GM13976 (cell line): Measurements from ENCODE around the gene RTN4IP1.

ENCODE experiments used
- DNase-seq: peaks from one replicate; pipeline ENCODE4 v3.0.0; 2012; ENCODE audit warnings: low spot score
- CTCF ChIP-seq: IDR thresholded peaks from 2 replicates; pipeline ENCODE4 v1.5.1; 2012; ENCODE audit warnings: borderline replicate concordance, mild to moderate bottlenecking; ENCODE audit not compliant: insufficient read depth; ENCODE audit errors: extremely low read depth, missing control alignments, control extremely low read depth
- in situ Hi-C: fragments of 300-500 bp; cut with MboI; formaldehyde crosslinking; loops from one replicate; pipeline ENCODE4 v1.12.0; 2022; ENCODE audit warnings: low sequenced_read_pairs, mixed read lengths, inconsistent platforms; ENCODE audit not compliant: unreplicated experiment

Gene RTN4IP1

GRCh38 chr6:106530502-106530901 lies 98.8 kb downstream of the RTN4IP1 start:
- no peak for DNase-seq
- no peak for TF ChIP-seq CTCF
- in situ Hi-C loops = no loop called here

- in situ Hi-C loops = no loop called here
- no peak for TF ChIP-seq CTCF
- no peak for DNase-seq
Observed at GRCh38 chr6:106530026-106530425, 99.3 kb downstream of the RTN4IP1 start.

DNA sequence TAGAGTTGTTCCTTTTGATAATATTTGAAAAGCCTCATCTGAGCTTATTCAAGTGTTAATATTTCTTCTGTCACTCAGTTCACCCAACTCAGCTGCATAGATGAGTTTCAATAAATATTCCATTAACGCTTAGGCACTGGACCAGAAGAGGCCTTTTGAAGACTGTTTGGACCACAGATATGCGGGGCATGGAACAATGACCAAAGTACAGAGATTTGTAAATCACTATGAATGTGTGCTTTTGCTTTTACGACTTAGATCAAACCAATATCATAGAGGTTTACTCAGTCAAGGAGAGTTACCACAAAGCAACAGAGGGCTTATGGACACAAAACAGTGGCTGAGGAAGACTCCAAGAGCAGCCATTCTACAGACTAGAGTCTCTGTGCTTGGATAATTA lies 99.9 kb downstream of the RTN4IP1 start:
- no peak for DNase-seq
- no peak for TF ChIP-seq CTCF
- in situ Hi-C loops = no loop called here

GRCh38 chr6:106528521-106528920 lies 100.8 kb downstream of the RTN4IP1 start:
- no peak for TF ChIP-seq CTCF

GRCh38 chr6:106527979-106528378 lies 101.3 kb downstream of the RTN4IP1 start:
- in situ Hi-C loops = no loop called here
- TF ChIP-seq CTCF = no peak
- no peak for DNase-seq

More at GRCh38 chr6:106528521-106528920, 100.8 kb downstream of the RTN4IP1 start:
- in situ Hi-C loops = no loop called here
- DNase-seq = no peak

DNA sequence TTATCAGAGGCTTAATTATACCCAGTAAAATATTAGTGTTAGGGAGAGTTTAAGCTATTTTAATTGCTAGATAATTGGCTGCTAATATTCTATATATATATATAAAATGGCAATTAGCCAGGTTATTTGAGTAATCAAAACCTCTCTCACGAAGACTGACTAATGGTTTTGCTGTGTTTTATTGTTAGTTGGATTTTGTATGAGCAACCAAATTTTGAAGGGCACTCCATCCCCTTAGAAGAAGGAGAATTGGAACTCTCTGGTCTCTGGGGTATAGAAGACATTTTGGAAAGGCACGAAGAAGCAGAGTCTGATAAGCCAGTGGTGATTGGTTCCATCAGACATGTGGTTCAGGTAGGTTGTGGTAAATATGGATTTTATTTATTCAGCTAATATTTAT lies 102.2 kb downstream of the RTN4IP1 start:
- in situ Hi-C loops = no loop called here
- no peak for TF ChIP-seq CTCF

DNA sequence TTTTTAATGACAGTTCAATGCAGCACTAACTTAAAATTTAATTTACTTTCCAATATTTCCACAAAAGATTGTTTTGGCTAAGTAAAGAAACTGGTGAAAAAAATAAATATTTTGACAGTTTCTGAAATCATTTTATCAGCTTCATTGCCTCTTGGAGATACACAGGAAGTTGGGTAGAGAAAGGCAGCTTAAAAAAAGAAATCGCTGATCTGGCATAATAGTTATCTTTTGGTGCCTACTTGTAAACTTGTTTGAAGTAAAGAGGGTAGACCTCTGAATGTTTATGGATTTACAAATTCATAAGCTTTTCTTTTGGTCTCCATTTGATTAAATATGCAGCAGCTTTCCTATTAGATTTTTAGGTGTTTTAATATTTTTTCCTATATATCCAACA lies 103.4 kb downstream of the RTN4IP1 start:
- TF ChIP-seq CTCF = no peak
- in situ Hi-C loops = no loop called here
- DNase-seq = no peak

More for the DNA sequence above, 102.2 kb downstream of the RTN4IP1 start:
- no peak for DNase-seq
